Measurements from ENCODE around the gene ULK3.

The ULK3 gene

DNA sequence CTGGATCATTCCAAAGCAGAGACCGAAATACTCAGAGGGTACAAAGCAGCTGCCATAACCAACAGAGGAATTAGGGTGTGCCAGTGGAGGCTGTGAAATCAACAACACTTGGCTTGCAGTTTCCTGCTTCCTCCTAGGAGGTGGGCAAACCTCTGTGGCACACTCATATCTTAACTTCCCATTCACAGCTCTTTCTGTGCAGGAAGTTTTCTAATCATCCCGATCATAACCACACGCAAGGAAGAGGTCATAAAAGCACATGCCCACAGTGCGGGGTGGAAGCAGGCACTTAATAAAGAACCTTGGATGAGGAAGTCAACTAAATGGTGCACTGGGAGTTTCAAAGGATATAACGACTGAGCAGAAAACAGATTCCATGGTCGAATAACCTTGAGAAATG lies 25.1 kb upstream of the ULK3 start:
- TF ChIP-seq EZH2 (optimal IDR thresholded peaks at IDR 0.05; ENCODE audit: low read depth, low read length) (no peak), EZH2phosphoT487 (IDR thresholded peaks at IDR 0.05; ENCODE audit: low read length) (no peak)
- TF ChIP-seq, protein P1, sequence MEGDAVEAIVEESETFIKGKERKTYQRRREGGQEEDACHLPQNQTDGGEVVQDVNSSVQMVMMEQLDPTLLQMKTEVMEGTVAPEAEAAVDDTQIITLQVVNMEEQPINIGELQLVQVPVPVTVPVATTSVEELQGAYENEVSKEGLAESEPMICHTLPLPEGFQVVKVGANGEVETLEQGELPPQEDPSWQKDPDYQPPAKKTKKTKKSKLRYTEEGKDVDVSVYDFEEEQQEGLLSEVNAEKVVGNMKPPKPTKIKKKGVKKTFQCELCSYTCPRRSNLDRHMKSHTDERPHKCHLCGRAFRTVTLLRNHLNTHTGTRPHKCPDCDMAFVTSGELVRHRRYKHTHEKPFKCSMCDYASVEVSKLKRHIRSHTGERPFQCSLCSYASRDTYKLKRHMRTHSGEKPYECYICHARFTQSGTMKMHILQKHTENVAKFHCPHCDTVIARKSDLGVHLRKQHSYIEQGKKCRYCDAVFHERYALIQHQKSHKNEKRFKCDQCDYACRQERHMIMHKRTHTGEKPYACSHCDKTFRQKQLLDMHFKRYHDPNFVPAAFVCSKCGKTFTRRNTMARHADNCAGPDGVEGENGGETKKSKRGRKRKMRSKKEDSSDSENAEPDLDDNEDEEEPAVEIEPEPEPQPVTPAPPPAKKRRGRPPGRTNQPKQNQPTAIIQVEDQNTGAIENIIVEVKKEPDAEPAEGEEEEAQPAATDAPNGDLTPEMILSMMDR (IDR thresholded peaks at IDR 0.05; ENCODE audit: low read length) = no peak
- Histone ChIP-seq H3K9ac (ENCODE audit: low read length) (no peak overlapping the region), H3K36me3 (replicated peaks; ENCODE audit: insufficient read depth, low read length) (0 out of 2 replicates have a peak, but pooled peaks cover 4% of the 10 kb centered on the region), H3K27me3 (replicated peaks; ENCODE audit: insufficient read depth, low read length) (no peaks in the 10 kb centered on the region), H3K79me2 (ENCODE audit: low read length) (peaks cover 93% of the 10 kb centered on the region), H3F3A (ENCODE audit: insufficient read depth, low read length) (peaks cover 15% of the 10 kb centered on the region), H3K4me1 (ENCODE audit: low read length) (peaks cover 20% of the 10 kb centered on the region), H3K9me3 (replicated peaks; ENCODE audit: insufficient read depth, low read length) (no peaks in the 10 kb centered on the region), H3K4me3 (ENCODE audit: low read length) (no peak overlapping the region), H3K27ac (ENCODE audit: low read length) (no peak overlapping the region), H2AFZ (ENCODE audit: low read length) (no peak overlapping the region), H3K9me2 (replicated peaks; ENCODE audit: insufficient read depth, low read length) (no peaks in the 10 kb centered on the region), H4K20me1 (ENCODE audit: insufficient read depth, low read length) (0 out of 2 replicates have a peak, but pooled peaks cover 6% of the 10 kb centered on the region), H3K4me2 (ENCODE audit: low read depth, low read length) (no peak overlapping the region)
- DNase-seq = no peak

DNA sequence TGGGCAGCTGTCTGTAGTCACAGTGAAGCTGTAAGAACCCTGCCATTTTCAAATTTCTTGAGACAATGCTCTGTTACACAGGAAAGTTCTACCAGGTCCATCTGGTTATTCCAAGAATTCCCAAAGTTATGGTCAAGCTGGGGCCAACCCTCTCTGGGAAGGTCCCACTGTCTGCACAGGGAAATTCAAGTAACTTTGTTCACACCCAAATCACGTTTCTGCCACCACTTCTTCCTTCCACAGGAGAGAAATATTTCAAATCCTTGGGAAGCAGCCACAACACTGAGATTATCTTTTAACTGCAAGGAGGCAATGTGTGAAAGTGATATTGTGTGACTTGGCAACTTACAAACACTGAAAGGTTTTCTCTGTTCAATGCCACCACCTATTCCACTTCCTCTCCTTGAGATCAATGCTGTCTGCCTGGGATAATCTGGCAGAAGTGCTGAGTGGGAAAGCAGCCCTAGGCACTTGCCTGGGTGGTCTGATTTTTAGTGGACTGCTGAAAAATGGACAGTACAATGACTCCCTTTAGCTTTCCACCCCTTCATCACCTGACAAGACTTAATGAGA lies 24.6 kb upstream of the ULK3 start:
- Histone ChIP-seq H3K4me3 (ENCODE audit: low read length) (no peak overlapping the region), H3F3A (ENCODE audit: insufficient read depth, low read length) (peaks cover 15% of the 10 kb centered on the region), H3K4me1 (ENCODE audit: low read length) (peaks cover 20% of the 10 kb centered on the region), H4K20me1 (ENCODE audit: insufficient read depth, low read length) (0 out of 2 replicates have a peak, but pooled peaks cover 6% of the 10 kb centered on the region), H3K27ac (ENCODE audit: low read length) (no peak overlapping the region), H3K79me2 (ENCODE audit: low read length) (peaks cover 93% of the 10 kb centered on the region), H3K9ac (ENCODE audit: low read length) (no peak overlapping the region), H3K4me2 (ENCODE audit: low read depth, low read length) (no peak overlapping the region), H2AFZ (ENCODE audit: low read length) (no peak overlapping the region), H3K9me2 (replicated peaks; ENCODE audit: insufficient read depth, low read length) (no peaks in the 10 kb centered on the region), H3K27me3 (replicated peaks; ENCODE audit: insufficient read depth, low read length) (no peaks in the 10 kb centered on the region), H3K36me3 (replicated peaks; ENCODE audit: insufficient read depth, low read length) (0 out of 2 replicates have a peak, but pooled peaks cover 4% of the 10 kb centered on the region), H3K9me3 (replicated peaks; ENCODE audit: insufficient read depth, low read length) (no peaks in the 10 kb centered on the region)
- TF ChIP-seq, protein P1 (IDR thresholded peaks at IDR 0.05; ENCODE audit: low read length) = no peak
- no peak for TF ChIP-seq EZH2phosphoT487 (IDR thresholded peaks at IDR 0.05; ENCODE audit: low read length)
- no peak for TF ChIP-seq EZH2 (optimal IDR thresholded peaks at IDR 0.05; ENCODE audit: low read depth, low read length)
- DNase-seq = no peak

DNA sequence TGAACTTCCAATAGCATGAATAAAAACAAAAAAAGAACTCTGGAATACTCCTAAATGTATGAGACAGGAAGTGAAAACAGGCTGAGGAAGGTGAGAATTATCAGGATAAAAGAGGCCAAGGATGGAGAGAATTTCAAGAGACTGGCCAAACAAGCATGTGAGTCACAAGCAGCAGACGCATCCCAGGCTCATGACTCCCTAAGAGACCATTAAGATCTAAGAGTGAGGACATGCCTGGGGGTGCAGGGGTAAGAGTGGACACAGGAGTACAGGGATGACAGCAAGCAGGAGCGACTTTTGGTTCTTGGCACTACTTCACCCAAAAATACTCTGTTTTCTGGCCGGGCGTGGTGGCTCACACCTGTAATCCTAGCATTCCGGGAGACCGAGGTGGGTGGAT lies 23.1 kb upstream of the ULK3 start:
- Histone ChIP-seq H3K27ac (ENCODE audit: low read length) (no peak overlapping the region), H3K9me3 (replicated peaks; ENCODE audit: insufficient read depth, low read length) (no peaks in the 10 kb centered on the region), H3K36me3 (replicated peaks; ENCODE audit: insufficient read depth, low read length) (0 out of 2 replicates have a peak, but pooled peaks cover 4% of the 10 kb centered on the region), H3K4me2 (ENCODE audit: low read depth, low read length) (no peak overlapping the region), H3K27me3 (replicated peaks; ENCODE audit: insufficient read depth, low read length) (no peaks in the 10 kb centered on the region), H3K79me2 (ENCODE audit: low read length) (peaks cover 89% of the 10 kb centered on the region), H3K4me3 (ENCODE audit: low read length) (no peak overlapping the region), H3K4me1 (ENCODE audit: low read length) (peaks cover 17% of the 10 kb centered on the region), H2AFZ (ENCODE audit: low read length) (no peak overlapping the region), H3K9ac (ENCODE audit: low read length) (no peak overlapping the region), H3K9me2 (replicated peaks; ENCODE audit: insufficient read depth, low read length) (no peaks in the 10 kb centered on the region), H3F3A (ENCODE audit: insufficient read depth, low read length) (peaks cover 13% of the 10 kb centered on the region), H4K20me1 (ENCODE audit: insufficient read depth, low read length) (0 out of 2 replicates have a peak, but pooled peaks cover 6% of the 10 kb centered on the region)
- no peak for DNase-seq
- no peak for TF ChIP-seq EZH2 (optimal IDR thresholded peaks at IDR 0.05; ENCODE audit: low read depth, low read length)

DNA sequence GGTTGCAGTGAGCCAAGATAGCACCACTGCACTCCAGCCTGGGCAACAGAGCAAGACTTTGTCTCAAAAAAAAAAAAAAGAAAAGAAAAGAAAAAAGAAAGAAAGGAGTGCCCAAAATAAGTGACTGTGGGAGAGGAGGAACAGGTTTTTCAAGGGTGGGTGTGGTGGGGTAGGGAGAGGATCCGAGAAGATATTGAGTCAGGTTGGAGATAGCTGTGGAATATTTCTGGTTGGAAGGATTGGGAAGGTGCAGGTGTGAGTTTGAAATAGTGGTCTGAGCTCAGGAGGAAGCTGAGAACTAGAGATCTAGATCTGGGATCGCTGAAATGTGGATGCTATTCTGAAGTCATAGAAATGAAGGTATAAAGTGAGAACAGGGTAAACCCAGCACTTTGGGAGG lies 22.4 kb upstream of the ULK3 start:
- Histone ChIP-seq H4K20me1 (ENCODE audit: insufficient read depth, low read length) (0 out of 2 replicates have a peak, but pooled peaks cover 6% of the 10 kb centered on the region), H3K27me3 (replicated peaks; ENCODE audit: insufficient read depth, low read length) (no peaks in the 10 kb centered on the region), H3F3A (ENCODE audit: insufficient read depth, low read length) (peaks cover 6% of the 10 kb centered on the region; the same call in 1 of the 2 replicates), H2AFZ (ENCODE audit: low read length) (no peak overlapping the region), H3K9me3 (replicated peaks; ENCODE audit: insufficient read depth, low read length) (no peaks in the 10 kb centered on the region), H3K79me2 (ENCODE audit: low read length) (peaks cover 82% of the 10 kb centered on the region), H3K4me3 (ENCODE audit: low read length) (no peak overlapping the region), H3K27ac (ENCODE audit: low read length) (no peak overlapping the region), H3K9me2 (replicated peaks; ENCODE audit: insufficient read depth, low read length) (no peaks in the 10 kb centered on the region), H3K4me2 (ENCODE audit: low read depth, low read length) (no peak overlapping the region), H3K9ac (ENCODE audit: low read length) (no peak overlapping the region), H3K4me1 (ENCODE audit: low read length) (peaks cover 11% of the 10 kb centered on the region), H3K36me3 (replicated peaks; ENCODE audit: insufficient read depth, low read length) (0 out of 2 replicates have a peak, but pooled peaks cover 4% of the 10 kb centered on the region)
- TF ChIP-seq, protein P1 (IDR thresholded peaks at IDR 0.05; ENCODE audit: low read length) = no peak
- TF ChIP-seq EZH2 (optimal IDR thresholded peaks at IDR 0.05; ENCODE audit: low read depth, low read length) = no peak
- no peak for TF ChIP-seq EZH2phosphoT487 (IDR thresholded peaks at IDR 0.05; ENCODE audit: low read length)
- no peak for DNase-seq

All from MM.1S (cell line).